Measurements from ENCODE around the gene APOL2. TPM values are rescaled to one million over a fixed set of nuclear protein-coding genes. Genes with fewer than 3 reads are reported as not detected.
A peak's percentile ranks its signal among the peaks of the same experiment; 100 is the strongest.

APOL2 gene
- total RNA-seq (2022) (16.0 and 38.7 TPM in 2 replicates), Bru-seq, nascent RNA (percentile 79 among the genes with signal in this experiment), BruChase-seq, experiment 1, labeled RNA remaining after a 6-hour chase (percentile 87 among the genes with signal in this experiment), BruChase-seq, experiment 2, labeled RNA remaining after a 2-hour chase (percentile 89 among the genes with signal in this experiment)
- long read RNA-seq, transcript APOL2-202 (5 exons, 2,551 nt), result major isoform, 10 of 12 reads
- long read RNA-seq, partial matches to known transcripts, result 0 of 12 reads
- long read RNA-seq, other reads (novel, unspliced or antisense), result 2 of 12 reads

- Mint-ChIP-seq H3K9me3 (ENCODE audit: unreplicated experiment) (peaks cover 16% of the 10 kb centered on the region), H3K36me3 (ENCODE audit: insufficient read depth, unreplicated experiment) (peaks cover 27% of the 10 kb centered on the region), H3K4me3 (ENCODE audit: unreplicated experiment) (peak within 1 kb of the TSS; percentile 97), H3K4me1 (ENCODE audit: insufficient read depth, unreplicated experiment) (peaks cover 28% of the 10 kb centered on the region), H3K27ac (ENCODE audit: low read depth, unreplicated experiment) (peak within 1 kb of the TSS; percentile 97), H3K27me3 (ENCODE audit: insufficient read depth, unreplicated experiment) (no peaks in the 10 kb centered on the region)
- intact Hi-C loops (cut with micrococcal nuclease), result loop anchor here (1.0 to 5.0 kb wide), 2 partner anchors 42 to 94 kb away; no protein-coding TSS in a partner anchor
- TF ChIP-seq CTCF (IDR thresholded peaks at IDR 0.05; ENCODE audit: unreplicated experiment), result peak; percentile 36
- ChIA-PET CTCF (interaction anchor here (0.6 to 4.4 kb wide), 34 partner anchors 8 to 783 kb away, joined by 3 to 25 read pairs (median 4); partner anchors contain the start of gene APOL1), POLR2A (interaction anchor here (0.8 to 2.6 kb wide), 15 partner anchors 11 to 242 kb away, joined by 3 to 7 read pairs (median 4); partner anchors contain the start of gene TXN2)
- peak; percentile 92 for DNase-seq (ENCODE audit: unreplicated experiment)
- no TSS peak for BruUV-seq (replicated peaks)
Measured at GRCh38 chr22:36239401-36240171, at the start of gene APOL2. TSS of gene APOL2 (minus strand) at chr22:36239527. CDS start at chr22:36233162, 6,365 bp downstream.

GRCh38 chr22:36288571-36289405, 49.5 kb upstream of the APOL2 start:
- H3K9me3 Mint-ChIP-seq (ENCODE audit: unreplicated experiment), result no peaks in the 10 kb centered on the region
- H3K27ac Mint-ChIP-seq (ENCODE audit: low read depth, unreplicated experiment), result peak overlapping the region; percentile 19
- intact Hi-C loops (cut with micrococcal nuclease), result no loop called here
- ChIA-PET CTCF (interaction anchor here (0.6 to 3.5 kb wide), 6 partner anchors 9 to 752 kb away, joined by 3 to 18 read pairs (median 6); no protein-coding TSS in a partner anchor), POLR2A (no interaction called here)
- peaks cover 94% of the 10 kb centered on the region for H3K36me3 Mint-ChIP-seq (ENCODE audit: insufficient read depth, unreplicated experiment)
- no peaks in the 10 kb centered on the region for H3K27me3 Mint-ChIP-seq (ENCODE audit: insufficient read depth, unreplicated experiment)
- no peak overlapping the region for H3K4me3 Mint-ChIP-seq (ENCODE audit: unreplicated experiment)
- DNase-seq (ENCODE audit: unreplicated experiment), result no peak
- no peak for TF ChIP-seq CTCF (IDR thresholded peaks at IDR 0.05; ENCODE audit: unreplicated experiment)
- H3K4me1 Mint-ChIP-seq (ENCODE audit: insufficient read depth, unreplicated experiment), result no peaks in the 10 kb centered on the region
- TSS peak; percentile 86 for BruUV-seq (replicated peaks)

GRCh38 chr22:36287881-36288515, 48.7 kb upstream of the APOL2 start:
- Mint-ChIP-seq H3K4me1 (ENCODE audit: insufficient read depth, unreplicated experiment) (no peaks in the 10 kb centered on the region), H3K27ac (ENCODE audit: low read depth, unreplicated experiment) (no peak overlapping the region), H3K4me3 (ENCODE audit: unreplicated experiment) (no peak overlapping the region), H3K9me3 (ENCODE audit: unreplicated experiment) (no peaks in the 10 kb centered on the region), H3K36me3 (ENCODE audit: insufficient read depth, unreplicated experiment) (peaks cover 94% of the 10 kb centered on the region), H3K27me3 (ENCODE audit: insufficient read depth, unreplicated experiment) (no peaks in the 10 kb centered on the region)
- TF ChIP-seq CTCF (IDR thresholded peaks at IDR 0.05; ENCODE audit: unreplicated experiment), result no peak
- intact Hi-C loops (cut with micrococcal nuclease), result no loop called here
- CTCF ChIA-PET, result interaction anchor here (0.6 to 3.5 kb wide), 8 partner anchors 9 to 371 kb away, joined by 3 to 18 read pairs (median 4); partner anchors contain the start of gene APOL2
- POLR2A ChIA-PET, result interaction anchor here (0.7 kb wide), 1 partner anchor 91 kb away, joined by 3 read pairs; no protein-coding TSS in a partner anchor
- DNase-seq (ENCODE audit: unreplicated experiment), result no peak
- BruUV-seq (replicated peaks), result no TSS peak

Measured in MCF 10A (cell line).